Fibroblast of villous mesenchyme (primary cell): ENCODE measurements around the gene ISG15. TPM values are rescaled to one million over a fixed set of nuclear protein-coding genes. Genes with fewer than 3 reads are reported as not detected.
"Not testable (repeated sequence)": the region's sequence is repeated elsewhere in the genome, so short reads cannot be mapped to it uniquely, and the experiment has no call there.

Source experiments
- DNase-seq: peaks from one replicate; pipeline ENCODE4 v3.0.0-alpha.2; 2010; ENCODE audit warnings: low read depth
- H3K4me3 ChIP-seq: 2 replicates; pipeline ENCODE4 v1.5.1; 2011; ENCODE audit warnings: low read depth, mild to moderate bottlenecking, low read length
- total RNA-seq: library from RNA; depleted of rRNA; stranded (reverse); fragments of >200 nt; gene quantifications from 2 replicates; pipeline ENCODE4 v1.2.3, GENCODE V29; 2012
- TF ChIP-seq, protein P1 (sequence below): IDR thresholded peaks from 2 replicates; pipeline ENCODE4 v1.5.1; 2012; ENCODE audit warnings: low read depth, mild to moderate bottlenecking, low read length; ENCODE audit not compliant: insufficient read depth

ISG15 gene
- total RNA-seq, 1 donor, result 137 TPM

GRCh38 chr1:1052003-1052840 lies 38.9 kb downstream of the ISG15 start:
- no peak for DNase-seq
- H3K4me3 ChIP-seq, result no peak overlapping the region
- TF ChIP-seq, protein P1, sequence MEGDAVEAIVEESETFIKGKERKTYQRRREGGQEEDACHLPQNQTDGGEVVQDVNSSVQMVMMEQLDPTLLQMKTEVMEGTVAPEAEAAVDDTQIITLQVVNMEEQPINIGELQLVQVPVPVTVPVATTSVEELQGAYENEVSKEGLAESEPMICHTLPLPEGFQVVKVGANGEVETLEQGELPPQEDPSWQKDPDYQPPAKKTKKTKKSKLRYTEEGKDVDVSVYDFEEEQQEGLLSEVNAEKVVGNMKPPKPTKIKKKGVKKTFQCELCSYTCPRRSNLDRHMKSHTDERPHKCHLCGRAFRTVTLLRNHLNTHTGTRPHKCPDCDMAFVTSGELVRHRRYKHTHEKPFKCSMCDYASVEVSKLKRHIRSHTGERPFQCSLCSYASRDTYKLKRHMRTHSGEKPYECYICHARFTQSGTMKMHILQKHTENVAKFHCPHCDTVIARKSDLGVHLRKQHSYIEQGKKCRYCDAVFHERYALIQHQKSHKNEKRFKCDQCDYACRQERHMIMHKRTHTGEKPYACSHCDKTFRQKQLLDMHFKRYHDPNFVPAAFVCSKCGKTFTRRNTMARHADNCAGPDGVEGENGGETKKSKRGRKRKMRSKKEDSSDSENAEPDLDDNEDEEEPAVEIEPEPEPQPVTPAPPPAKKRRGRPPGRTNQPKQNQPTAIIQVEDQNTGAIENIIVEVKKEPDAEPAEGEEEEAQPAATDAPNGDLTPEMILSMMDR, result no peak

DNA sequence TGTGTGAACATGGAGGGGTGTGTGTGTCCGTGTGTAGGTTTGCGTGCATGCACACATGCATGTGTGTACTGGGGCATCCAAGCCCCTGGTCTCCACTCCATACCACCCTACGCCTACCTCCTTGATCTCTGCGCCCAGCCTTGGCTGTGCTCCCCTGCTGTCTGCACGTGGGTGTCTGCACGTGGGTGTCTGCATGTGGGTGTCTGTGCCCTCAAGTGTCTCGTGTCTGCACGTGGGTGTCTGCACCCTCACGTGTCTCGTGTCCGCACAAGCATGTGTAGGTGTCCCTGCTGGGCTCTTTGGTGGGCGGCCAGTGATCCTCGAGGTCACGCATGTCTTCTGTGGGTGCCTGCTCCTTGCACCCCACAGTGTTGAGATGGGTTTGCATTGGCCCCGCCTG lies 39.7 kb downstream of the ISG15 start:
- TF ChIP-seq, protein P1, result no peak
- DNase-seq, result no peak
- H3K4me3 ChIP-seq, result no peak overlapping the region

DNA sequence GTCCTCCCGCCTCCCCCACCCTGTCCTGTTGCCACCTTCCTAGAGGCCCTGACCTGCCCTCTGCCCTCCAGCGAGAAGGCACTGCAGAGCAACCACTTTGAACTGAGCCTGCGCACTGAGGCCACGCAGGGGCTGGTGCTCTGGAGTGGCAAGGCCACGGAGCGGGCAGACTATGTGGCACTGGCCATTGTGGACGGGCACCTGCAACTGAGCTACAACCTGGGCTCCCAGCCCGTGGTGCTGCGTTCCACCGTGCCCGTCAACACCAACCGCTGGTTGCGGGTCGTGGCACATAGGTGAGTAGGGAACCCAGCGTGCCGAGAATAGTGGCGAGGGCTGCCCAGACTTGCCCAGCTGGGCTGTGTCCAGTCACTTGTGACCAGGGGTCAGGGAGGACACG lies 40.4 kb downstream of the ISG15 start:
- no peak for DNase-seq
- no peak overlapping the region for H3K4me3 ChIP-seq
- TF ChIP-seq, protein P1, result no peak

- H3K4me3 ChIP-seq, result no peak overlapping the region
- TF ChIP-seq, protein P1, result no peak
- DNase-seq, result no peak
These were observed 40.9 kb downstream of the ISG15 start for GRCh38 chr1:1054099-1054700.

DNA sequence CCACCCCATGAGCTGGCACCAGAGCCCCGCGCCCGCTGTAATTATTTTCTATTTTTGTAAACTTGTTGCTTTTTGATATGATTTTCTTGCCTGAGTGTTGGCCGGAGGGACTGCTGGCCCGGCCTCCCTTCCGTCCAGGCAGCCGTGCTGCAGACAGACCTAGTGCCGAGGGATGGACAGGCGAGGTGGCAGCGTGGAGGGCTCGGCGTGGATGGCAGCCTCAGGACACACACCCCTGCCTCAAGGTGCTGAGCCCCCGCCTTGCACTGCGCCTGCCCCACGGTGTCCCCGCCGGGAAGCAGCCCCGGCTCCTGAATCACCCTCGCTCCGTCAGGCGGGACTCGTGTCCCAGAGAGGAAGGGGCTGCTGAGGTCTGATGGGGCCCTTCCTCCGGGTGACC lies 41.7 kb downstream of the ISG15 start:
- TF ChIP-seq, protein P1, result no peak
- no peak for DNase-seq
- H3K4me3 ChIP-seq, result no peak overlapping the region

- no peak overlapping the region for H3K4me3 ChIP-seq
- DNase-seq, result no peak
- TF ChIP-seq, protein P1, result no peak
These were observed 42.8 kb downstream of the ISG15 start for GRCh38 chr1:1055841-1056736.

GRCh38 chr1:1057769-1058087 lies 44.4 kb downstream of the ISG15 start:
- DNase-seq, H3K4me3 ChIP-seq: not testable (repeated sequence)
